Right atrium auricular region (tissue), 2 donors: ENCODE results near the gene AGRN. TPM values are rescaled to one million over a fixed set of nuclear protein-coding genes. Genes with fewer than 3 reads are reported as not detected.
A peak's percentile ranks its signal among the peaks of the same experiment; 100 is the strongest.

Experiments used
- DNase-seq: peaks from one replicate; pipeline ENCODE4 v3.0.0-alpha.2; 2019; ENCODE audit warnings: low spot score
- H3K27ac ChIP-seq, 2 donors: fragments of 200-600 bp; sonication (generic); 1 replicate in 1 of 2; 2 replicates in 1 of 2; pipeline ENCODE4 v1.5.1; 2016 to 2019
- H3K27me3 ChIP-seq, 2 donors: fragments of 200-600 bp; sonication (generic); one replicate each; pipeline versions ENCODE4 v1.5.1 to v1.6.0; 2017 to 2019
- H3K36me3 ChIP-seq: fragments of 200-600 bp; sonication (generic); one replicate; pipeline ENCODE4 v1.5.1; 2016
- H3K4me1 ChIP-seq, 2 donors: fragments of 200-600 bp; sonication (generic); one replicate each; pipeline versions ENCODE4 v1.5.1 to v1.6.0; 2017 to 2019
- H3K4me3 ChIP-seq, 2 donors: fragments of 200-600 bp; sonication (generic); 1 replicate in 1 of 2; 2 replicates in 1 of 2; pipeline ENCODE4 v1.5.1; 2017 to 2019; ENCODE audit warnings: mild to moderate bottlenecking in 1 of 2, moderate library complexity in 1 of 2
- H3K9me3 ChIP-seq, 2 donors: fragments of 200-600 bp; sonication (generic); one replicate each; pipeline ENCODE4 v1.5.1; 2019
- total RNA-seq, 2 donors: library from RNA; depleted of rRNA; stranded (reverse); fragments of >200 nt; gene quantifications; one replicate each; pipeline ENCODE4 v1.1.0, GENCODE V29; 2016
- TF ChIP-seq, protein P1 (sequence below), 2 donors: fragments of 200-600 bp; sonication (generic); IDR thresholded peaks; one replicate each; pipeline ENCODE4 v1.5.1; 2019; ENCODE audit warnings: antibody characterized with exemption in 2 of 2

AGRN gene
- total RNA-seq, 2 donors from 2014 or later = 22.5 to 27.9 TPM

GRCh38 chr1:978069-978834, 41.7 kb upstream of the AGRN start:
- Histone ChIP-seq H3K36me3 (peaks cover 15% of the 10 kb centered on the region), H3K9me3 (no peaks in the 10 kb centered on the region), H3K4me1 (peaks cover 0 to 48% of the 10 kb centered on the region in 2 donors), H3K4me3 (peak overlapping the region; percentile 7 to 34), H3K27ac (peak overlapping the region; percentile 53 to 91), H3K27me3 (no peaks in the 10 kb centered on the region)
- TF ChIP-seq, protein P1, sequence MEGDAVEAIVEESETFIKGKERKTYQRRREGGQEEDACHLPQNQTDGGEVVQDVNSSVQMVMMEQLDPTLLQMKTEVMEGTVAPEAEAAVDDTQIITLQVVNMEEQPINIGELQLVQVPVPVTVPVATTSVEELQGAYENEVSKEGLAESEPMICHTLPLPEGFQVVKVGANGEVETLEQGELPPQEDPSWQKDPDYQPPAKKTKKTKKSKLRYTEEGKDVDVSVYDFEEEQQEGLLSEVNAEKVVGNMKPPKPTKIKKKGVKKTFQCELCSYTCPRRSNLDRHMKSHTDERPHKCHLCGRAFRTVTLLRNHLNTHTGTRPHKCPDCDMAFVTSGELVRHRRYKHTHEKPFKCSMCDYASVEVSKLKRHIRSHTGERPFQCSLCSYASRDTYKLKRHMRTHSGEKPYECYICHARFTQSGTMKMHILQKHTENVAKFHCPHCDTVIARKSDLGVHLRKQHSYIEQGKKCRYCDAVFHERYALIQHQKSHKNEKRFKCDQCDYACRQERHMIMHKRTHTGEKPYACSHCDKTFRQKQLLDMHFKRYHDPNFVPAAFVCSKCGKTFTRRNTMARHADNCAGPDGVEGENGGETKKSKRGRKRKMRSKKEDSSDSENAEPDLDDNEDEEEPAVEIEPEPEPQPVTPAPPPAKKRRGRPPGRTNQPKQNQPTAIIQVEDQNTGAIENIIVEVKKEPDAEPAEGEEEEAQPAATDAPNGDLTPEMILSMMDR (IDR thresholded peaks at IDR 0.05) = no peak
- DNase-seq = no peak

GRCh38 chr1:978835-979743, 40.8 kb upstream of the AGRN start:
- peak overlapping the region; percentile 7 to 34 for H3K4me3 ChIP-seq
- H3K9me3 ChIP-seq = no peaks in the 10 kb centered on the region
- no peak for DNase-seq
- H3K27ac ChIP-seq = peak overlapping the region; percentile 91 to 93
- H3K27me3 ChIP-seq = no peaks in the 10 kb centered on the region
- peaks cover 0 to 53% of the 10 kb centered on the region in 2 donors for H3K4me1 ChIP-seq
- peaks cover 15% of the 10 kb centered on the region for H3K36me3 ChIP-seq
- TF ChIP-seq, protein P1 (IDR thresholded peaks at IDR 0.05) = no peak

GRCh38 chr1:979744-980072, 40.2 kb upstream of the AGRN start:
- Histone ChIP-seq H3K36me3 (peaks cover 15% of the 10 kb centered on the region), H3K4me1 (peaks cover 0 to 55% of the 10 kb centered on the region in 2 donors), H3K27ac (peak overlapping the region; percentile 91 to 93), H3K9me3 (no peaks in the 10 kb centered on the region), H3K4me3 (peak overlapping the region in 1 of 2 donors; percentile 34), H3K27me3 (no peaks in the 10 kb centered on the region)
- TF ChIP-seq, protein P1 (IDR thresholded peaks at IDR 0.05) = no peak
- DNase-seq = no peak

DNA sequence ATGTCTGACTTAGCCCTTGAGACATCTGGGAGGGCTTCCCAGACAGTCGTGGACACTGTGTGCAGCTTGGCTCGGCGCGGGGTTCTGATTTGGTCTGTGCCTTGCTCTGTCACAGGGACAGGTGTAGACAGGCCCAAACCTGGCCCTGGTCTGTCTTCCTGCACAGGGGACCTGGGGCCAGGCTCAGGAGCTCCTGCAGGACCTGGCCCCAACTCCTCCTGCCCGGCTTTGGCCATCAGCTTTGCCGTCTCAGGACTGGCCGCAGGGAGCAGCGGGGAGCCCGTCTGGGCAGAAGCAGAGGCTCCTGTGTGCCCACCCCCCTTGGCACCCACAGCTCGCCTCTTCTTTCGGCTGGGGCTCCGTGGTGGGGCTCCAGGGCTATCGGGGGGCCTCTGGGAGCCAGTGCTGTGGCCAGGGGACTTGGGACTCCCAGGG, 39.8 kb upstream of the AGRN start:
- Histone ChIP-seq H3K27me3 (no peaks in the 10 kb centered on the region), H3K4me3 (peak overlapping the region; percentile 34 to 41), H3K4me1 (peaks cover 0 to 55% of the 10 kb centered on the region in 2 donors), H3K27ac (peak overlapping the region; percentile 91 to 93), H3K36me3 (peaks cover 15% of the 10 kb centered on the region), H3K9me3 (no peaks in the 10 kb centered on the region)
- TF ChIP-seq, protein P1 (IDR thresholded peaks at IDR 0.05) = no peak
- DNase-seq = no peak

GRCh38 chr1:980602-981395, 39.1 kb upstream of the AGRN start:
- Histone ChIP-seq H3K4me3 (peak overlapping the region; percentile 34 to 41), H3K9me3 (no peaks in the 10 kb centered on the region), H3K27me3 (no peaks in the 10 kb centered on the region), H3K4me1 (peaks cover 0 to 53% of the 10 kb centered on the region in 2 donors), H3K27ac (peak overlapping the region; percentile 91 to 93), H3K36me3 (peaks cover 15% of the 10 kb centered on the region)
- TF ChIP-seq, protein P1 (IDR thresholded peaks at IDR 0.05) = no peak
- no peak for DNase-seq
